Breast epithelium (tissue), 4 donors: ENCODE measurements around the gene ABCC10. TPM values are rescaled to one million over a fixed set of nuclear protein-coding genes. Genes with fewer than 3 reads are reported as not detected.
"Not testable (repeated sequence)": the region's sequence is repeated elsewhere in the genome, so short reads cannot be mapped to it uniquely, and the experiment has no call there.

ENCODE experiments used
- DNase-seq, 2 donors: peaks; one replicate each; pipeline ENCODE4 v3.0.0-alpha.2; 2019; ENCODE audit warnings: low spot score in 2 of 2
- H3K27ac ChIP-seq, 2 donors: fragments of 200-600 bp; sonication (generic) in 1 of 2; one replicate each; pipeline ENCODE4 v1.5.1; 2016 to 2019; ENCODE audit warnings: mild to moderate bottlenecking in 1 of 2
- H3K27me3 ChIP-seq, 2 donors: fragments of 200-600 bp; sonication (generic) in 1 of 2; one replicate each; pipeline versions ENCODE4 v1.5.1 to v1.6.0; 2017 to 2019; ENCODE audit warnings: control low read depth in 1 of 2, mild to moderate bottlenecking in 1 of 2
- H3K36me3 ChIP-seq: fragments of 200-600 bp; one replicate; pipeline ENCODE4 v1.5.1; 2019
- H3K4me1 ChIP-seq, 2 donors: fragments of 200-600 bp; sonication (generic); one replicate each; pipeline ENCODE4 v1.5.1; 2016 to 2019; ENCODE audit warnings: control low read depth in 1 of 2
- H3K4me3 ChIP-seq, 3 donors: fragments of 200-600 bp; sonication (generic); 1 replicate in 2 of 3; 2 replicates in 1 of 3; pipeline ENCODE4 v1.5.1; 2016 to 2019; ENCODE audit warnings: mild to moderate bottlenecking in 3 of 3, moderate library complexity in 2 of 3
- H3K9me3 ChIP-seq, 2 donors: fragments of 200-600 bp; sonication (generic) in 1 of 2; one replicate each; pipeline ENCODE4 v1.5.1; 2016 to 2019; ENCODE audit warnings: control low read depth in 1 of 2
- CTCF ChIP-seq, 3 donors: fragments of 450-650 bp; IDR thresholded peaks; one replicate each; pipeline ENCODE4 v1.5.1; 2016 to 2017; ENCODE audit warnings: antibody characterized with exemption in 3 of 3, mild to moderate bottlenecking in 3 of 3, moderate library complexity in 3 of 3
- POLR2A ChIP-seq: fragments of 450-650 bp; IDR thresholded peaks from one replicate; pipeline ENCODE4 v1.6.1; 2016; ENCODE audit warnings: antibody characterized with exemption, mild to moderate bottlenecking, moderate library complexity
- POLR2AphosphoS5 ChIP-seq, 3 donors: sonication (generic); formaldehyde crosslinking; IDR thresholded peaks; one replicate each; pipeline ENCODE4 v1.6.1; 2017; ENCODE audit warnings: antibody characterized with exemption in 3 of 3
- intact Hi-C: fragments of 100-400 bp; cut with DNase I; formaldehyde crosslinking; loops from one replicate; pipeline ENCODE4 v1.15.1; 2023; ENCODE audit warnings: low total_unique reads
- total RNA-seq, 3 donors: library from RNA; depleted of rRNA; stranded (reverse); fragments of >200 nt; gene quantifications; one replicate each; pipeline ENCODE4 v1.1.0, GENCODE V29; 2016

ABCC10 gene
- total RNA-seq, 3 donors from 2014 or later, result 9.0 to 19.9 (median 12.1) TPM

- H3K27me3 ChIP-seq, result no peaks in the 10 kb centered on the region
- no peak for DNase-seq
- no peaks in the 10 kb centered on the region for H3K9me3 ChIP-seq
- peaks cover 0 to 5% of the 10 kb centered on the region in 2 donors for H3K4me1 ChIP-seq
- no peak overlapping the region for H3K4me3 ChIP-seq
- H3K27ac ChIP-seq, result peak overlapping the region; percentile 58 to 68
- H3K36me3 ChIP-seq, result peaks cover 4% of the 10 kb centered on the region
- intact Hi-C loops, result no loop called here
- no peak for TF ChIP-seq POLR2A
- no peak for TF ChIP-seq POLR2AphosphoS5 (IDR thresholded peaks at IDR 0.05)
- no peak for TF ChIP-seq CTCF (IDR thresholded peaks at IDR 0.05)
These were observed 70.3 kb downstream of the ABCC10 start for GRCh38 chr6:43497689-43498088.

- H3K4me3 ChIP-seq, DNase-seq, H3K36me3 ChIP-seq, H3K9me3 ChIP-seq, H3K27me3 ChIP-seq, H3K4me1 ChIP-seq, intact Hi-C loops: not testable (repeated sequence)
- peak overlapping the region in 1 of 2 donors; percentile 58 for H3K27ac ChIP-seq
These were observed 71.0 kb downstream of the ABCC10 start for GRCh38 chr6:43498291-43498690.

GRCh38 chr6:43499028-43499815 is 71.9 kb downstream of the ABCC10 start:
- peak overlapping the region in 1 of 2 donors; percentile 50 for H3K27ac ChIP-seq

More at GRCh38 chr6:43499028-43499815, 71.9 kb downstream of the ABCC10 start:
- Histone ChIP-seq H3K9me3 (no peaks in the 10 kb centered on the region), H3K4me1 (peaks cover 0 to 5% of the 10 kb centered on the region in 2 donors), H3K4me3 (no peak overlapping the region), H3K27me3 (no peaks in the 10 kb centered on the region), H3K36me3 (peaks cover 4% of the 10 kb centered on the region)
- no peak for DNase-seq
- TF ChIP-seq CTCF (IDR thresholded peaks at IDR 0.05), result no peak
- TF ChIP-seq POLR2AphosphoS5 (IDR thresholded peaks at IDR 0.05), result no peak
- no peak for TF ChIP-seq POLR2A
- intact Hi-C loops, result no loop called here

Other genes starting within 250 kb of the ABCC10 start
- gene CUL9, start 245.3 kb upstream of the ABCC10 start, total RNA-seq, result 10 to 100 TPM; 25.1 to 47.5 (median 43.3) TPM
- 10 to 100 TPM; 46.5 to 61.1 (median 53.7) TPM for gene DNPH1, start 198.1 kb upstream of the ABCC10 start, total RNA-seq
- gene TTBK1, start 184.1 kb upstream of the ABCC10 start, total RNA-seq, result under 1 TPM in 1 of 3 donors, not detected in 2; under 0.01 TPM
- not detected for gene SLC22A7, start 129.3 kb upstream of the ABCC10 start, total RNA-seq
- 1 to 10 TPM; 1.6 to 2.1 (median 1.9) TPM for gene CRIP3, start 118.7 kb upstream of the ABCC10 start, total RNA-seq
- 10 to 100 TPM; 15.4 to 19.5 (median 17.4) TPM for gene ZNF318, start 57.9 kb upstream of the ABCC10 start, total RNA-seq
- gene DLK2, start 28.0 kb downstream of the ABCC10 start, total RNA-seq, result 1 to 10 TPM in 2 of 3 donors, not detected in 1; 3.6 to 8.9 TPM
- 10 to 100 TPM; 18.6 to 21.8 (median 21.3) TPM for gene TJAP1, start 50.0 kb downstream of the ABCC10 start, total RNA-seq
- under 1 TPM in 2 of 3 donors, not detected in 1; 0.29 to 0.33 TPM for gene LRRC73, start 82.8 kb downstream of the ABCC10 start, total RNA-seq
- 100 to 1,000 TPM in 1 of 3 donors, 10 to 100 TPM in 2; 89.5 to 100 (median 96.2) TPM for gene YIPF3, start 89.4 kb downstream of the ABCC10 start, total RNA-seq
- 10 to 100 TPM; 18.9 to 38.8 (median 38.7) TPM for gene POLR1C, start 89.5 kb downstream of the ABCC10 start, total RNA-seq
- 10 to 100 TPM; 16.5 to 28.8 (median 27.2) TPM for gene XPO5, start 148.5 kb downstream of the ABCC10 start, total RNA-seq
- 10 to 100 TPM in 1 of 3 donors, 1 to 10 TPM in 2; 8.6 to 13.0 (median 9.8) TPM for gene POLH, start 148.6 kb downstream of the ABCC10 start, total RNA-seq
- 10 to 100 TPM; 41.4 to 58.0 (median 43.6) TPM for gene GTPBP2, start 201.7 kb downstream of the ABCC10 start, total RNA-seq
- gene MAD2L1BP, start 208.3 kb downstream of the ABCC10 start, total RNA-seq, result 10 to 100 TPM; 33.4 to 53.0 (median 33.4) TPM
- gene RSPH9, start 217.5 kb downstream of the ABCC10 start, total RNA-seq, result not detected